NCI-H2227 (cell line): ENCODE measurements around the gene CNOT1.
A peak's percentile ranks its signal among the peaks of the same experiment; 100 is the strongest.
"Not testable (repeated sequence)": the region's sequence is repeated elsewhere in the genome, so short reads cannot be mapped to it uniquely, and the experiment has no call there.

Source experiments
- DNase-seq: peaks from one replicate; lab custom pipeline; 2025; ENCODE audit not compliant: unreplicated experiment; lab: John Stamatoyannopoulos, UW

CNOT1 gene

GRCh38 chr16:58503863-58504688 is 125.5 kb downstream of the CNOT1 start:
- no peak for DNase-seq

- no peak for DNase-seq
Observed at GRCh38 chr16:58503166-58503862, 126.3 kb downstream of the CNOT1 start.

GRCh38 chr16:58502217-58502921 is 127.3 kb downstream of the CNOT1 start:
- no peak for DNase-seq

- DNase-seq, result peak; percentile 83
Observed at GRCh38 chr16:58501242-58502131, 128.1 kb downstream of the CNOT1 start.

GRCh38 chr16:58500430-58501241 is 129.0 kb downstream of the CNOT1 start:
- peak; percentile 65 for DNase-seq

- peak; percentile 94 for DNase-seq
Observed at GRCh38 chr16:58499615-58500351, 129.8 kb downstream of the CNOT1 start, which contains the start of gene NDRG4. TSS of gene NDRG4 (plus strand) at chr16:58500143. CDS start at chr16:58500249, 106 bp downstream.

GRCh38 chr16:58499092-58499511 is 130.5 kb downstream of the CNOT1 start:
- no peak for DNase-seq

GRCh38 chr16:58498341-58499091 is 131.1 kb downstream of the CNOT1 start:
- no peak for DNase-seq

GRCh38 chr16:58497935-58498334 is 131.7 kb downstream of the CNOT1 start:
- DNase-seq, result no peak

- no peak for DNase-seq
Observed at GRCh38 chr16:58497468-58497867, 132.2 kb downstream of the CNOT1 start.

GRCh38 chr16:58495521-58496331 is 133.9 kb downstream of the CNOT1 start:
- peak; percentile 61 for DNase-seq

- peak; percentile 95 for DNase-seq
Observed at GRCh38 chr16:58494981-58495520, 134.6 kb downstream of the CNOT1 start.

- DNase-seq, result no peak
Observed at GRCh38 chr16:58493756-58494431, 135.7 kb downstream of the CNOT1 start.

- peak; percentile 72 for DNase-seq
Observed at GRCh38 chr16:58492735-58493134, 136.9 kb downstream of the CNOT1 start.

- peak; percentile 33 for DNase-seq
Observed at GRCh38 chr16:58492066-58492465, 137.6 kb downstream of the CNOT1 start.

- DNase-seq, result not testable (repeated sequence)
Observed at GRCh38 chr16:58490539-58490938, 139.1 kb downstream of the CNOT1 start.

GRCh38 chr16:58490065-58490464 is 139.6 kb downstream of the CNOT1 start:
- no peak for DNase-seq
